HG03060 (cell line): ENCODE results near the gene KRR1.
A peak's percentile ranks its signal among the peaks of the same experiment; 100 is the strongest.
"Not testable (repeated sequence)": the region's sequence is repeated elsewhere in the genome, so short reads cannot be mapped to it uniquely, and the experiment has no call there.

Experiments used
- ATAC-seq: cut with Tn5 transposase; IDR thresholded peaks from one replicate; pipeline ENCODE4 v1.9.1; 2021; ENCODE audit warnings: low read depth, moderate number of reproducible peaks; ENCODE audit not compliant: unreplicated experiment

Gene KRR1

DNA sequence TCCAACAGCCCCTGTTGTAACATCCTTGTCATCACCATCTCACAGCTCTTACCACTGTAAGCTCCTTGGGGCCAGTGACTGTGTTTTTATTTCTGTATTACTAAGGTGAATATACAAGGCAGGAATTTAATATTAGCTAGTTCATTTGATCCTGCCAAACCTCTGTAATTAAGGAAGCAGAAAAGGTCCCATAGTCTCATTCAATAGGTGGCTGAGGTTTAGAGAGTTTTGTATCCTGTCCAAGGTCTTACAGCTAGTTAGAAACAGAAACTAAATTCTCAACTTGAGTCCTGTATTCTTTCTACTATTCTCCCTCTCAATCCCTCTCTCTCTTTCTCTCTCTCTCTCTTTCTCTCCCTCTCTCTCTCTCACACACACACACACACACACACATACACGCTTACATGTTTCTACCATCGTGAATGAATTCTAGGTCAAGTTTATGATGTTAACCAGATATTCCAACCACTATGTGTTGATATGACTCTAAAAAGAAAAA is 31.4 kb downstream of the KRR1 start:
- no peak for ATAC-seq

DNA sequence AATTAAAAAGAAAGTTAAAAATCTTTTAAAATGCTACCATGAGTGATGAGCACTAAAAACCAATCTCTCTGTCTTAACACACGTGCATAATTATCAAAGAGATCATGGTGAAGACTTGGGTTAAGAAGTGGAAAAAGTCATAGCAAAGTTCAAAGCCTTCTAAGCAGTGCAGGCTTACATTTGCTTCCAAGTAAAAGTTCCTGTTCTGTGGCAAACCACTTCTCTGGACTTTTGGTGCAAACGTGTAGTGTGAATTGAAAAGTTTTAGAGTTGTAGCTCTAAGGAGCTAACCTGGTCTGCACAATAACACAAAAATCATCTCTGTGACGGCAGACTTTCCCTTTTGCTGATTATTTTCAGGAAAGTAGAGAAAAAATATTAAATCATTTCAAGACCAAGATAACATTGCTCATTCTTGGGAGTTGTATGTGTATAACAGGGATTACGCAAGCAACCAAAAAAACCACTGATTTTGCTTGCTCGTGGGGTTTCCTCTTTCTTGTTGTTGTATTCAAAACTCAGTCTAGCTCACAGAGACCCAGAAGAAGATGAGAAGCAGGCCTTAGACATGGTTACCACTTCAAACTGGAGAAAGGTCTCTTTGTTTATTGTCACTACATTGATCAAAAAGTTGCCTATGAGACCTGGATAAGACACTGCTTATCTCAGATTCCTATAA is 33.2 kb downstream of the KRR1 start:
- ATAC-seq = peak; percentile 21

DNA sequence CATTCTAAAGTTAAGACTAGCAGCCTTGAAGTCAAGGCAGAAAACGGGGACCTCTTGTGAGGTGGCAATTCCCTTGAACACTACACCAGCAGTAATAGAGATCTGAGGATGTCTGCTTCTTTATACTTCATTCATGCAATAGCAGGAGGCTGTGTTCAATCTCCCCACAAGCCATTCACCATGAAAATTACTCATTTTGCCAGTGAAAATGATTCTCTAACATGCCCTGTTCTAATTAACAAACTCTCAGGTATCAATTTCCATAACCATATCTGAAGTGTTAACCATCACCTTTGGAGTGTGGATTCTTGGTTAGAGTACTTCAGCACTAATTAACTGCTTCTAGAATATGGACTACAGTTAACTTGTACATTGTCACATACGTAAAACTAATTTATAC is 34.3 kb downstream of the KRR1 start:
- no peak for ATAC-seq

DNA sequence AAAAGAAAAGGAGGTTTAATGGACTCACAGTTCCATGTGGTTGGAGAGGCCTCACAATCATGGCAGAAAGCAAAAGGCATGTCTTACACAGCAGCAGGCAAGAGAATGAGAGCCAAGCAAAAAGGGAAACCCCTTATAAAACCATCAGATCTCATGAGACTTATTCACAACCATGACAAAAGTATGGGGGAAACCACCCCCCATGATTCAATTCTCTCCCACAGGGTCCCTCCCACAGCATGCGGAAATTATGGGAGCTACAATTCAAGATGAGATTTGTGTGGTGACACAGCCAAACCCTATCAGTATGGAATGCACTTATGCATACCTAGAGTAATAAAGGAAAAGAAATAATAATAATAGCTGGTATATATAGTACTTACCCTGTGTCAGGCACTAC is 35.3 kb downstream of the KRR1 start:
- ATAC-seq = no peak

DNA sequence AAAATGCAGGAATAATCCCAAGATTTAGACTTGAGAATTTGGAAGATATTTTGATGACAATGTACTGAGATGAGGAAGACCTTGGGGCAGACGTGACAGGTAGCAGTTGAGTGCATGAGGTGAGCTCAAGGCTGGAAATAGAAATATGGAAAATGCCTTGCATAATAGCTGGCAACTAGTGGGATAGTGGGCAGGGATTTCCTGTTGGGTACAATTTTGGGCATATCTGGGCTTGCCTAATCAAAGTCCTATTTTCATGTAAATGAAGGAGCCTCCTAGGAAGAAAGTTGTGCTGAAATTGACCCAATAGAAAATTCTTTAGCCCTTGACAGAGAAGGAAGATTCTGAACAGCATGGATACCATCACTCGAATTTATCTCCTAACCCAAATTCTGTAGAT is 37.3 kb downstream of the KRR1 start:
- ATAC-seq = no peak

DNA sequence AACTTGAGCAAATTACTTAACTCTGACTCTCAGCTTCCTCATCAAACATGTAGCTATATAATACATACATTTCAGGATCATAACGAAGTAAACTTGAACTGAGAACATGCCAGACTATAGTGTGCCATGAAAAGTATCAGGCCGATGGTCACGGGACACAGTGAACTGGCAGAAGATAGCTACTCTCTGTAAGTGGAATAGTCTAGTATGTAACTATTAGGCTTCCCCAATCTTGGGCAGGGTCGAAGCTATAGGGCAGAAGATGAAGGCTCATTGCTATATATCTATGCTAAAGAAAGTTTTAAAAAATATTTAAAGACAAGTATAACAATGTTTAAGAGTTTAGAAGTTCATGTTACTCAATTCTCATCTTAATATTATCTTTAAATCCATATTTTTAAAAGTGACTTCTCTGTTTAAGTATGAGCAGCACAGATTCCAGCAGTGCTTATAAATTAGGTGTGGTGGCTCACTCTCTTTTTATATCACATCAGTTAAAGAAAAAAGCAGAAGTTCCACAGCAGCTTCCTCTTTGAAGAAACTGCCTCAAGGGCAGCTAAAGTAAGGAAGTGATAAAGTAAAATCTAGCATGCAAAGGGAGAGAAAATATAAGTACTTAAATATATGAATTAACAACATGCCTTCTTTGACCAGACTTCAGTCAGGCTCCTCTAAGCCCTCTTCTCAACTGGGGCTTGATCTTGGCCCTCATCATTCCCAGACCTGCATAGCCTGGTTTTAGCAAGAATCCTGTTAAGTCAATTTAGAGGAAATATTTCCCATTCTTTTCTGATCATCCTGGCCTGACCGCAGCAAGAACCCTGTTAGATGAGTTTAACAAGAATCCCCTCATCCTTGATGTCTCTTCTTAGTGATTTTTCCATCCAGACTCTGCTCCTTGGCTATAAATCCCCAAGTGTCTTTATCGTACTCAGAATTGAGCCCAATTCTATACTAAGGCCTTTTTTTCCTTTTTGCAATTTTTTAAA is 39.2 kb downstream of the KRR1 start:
- no peak for ATAC-seq

DNA sequence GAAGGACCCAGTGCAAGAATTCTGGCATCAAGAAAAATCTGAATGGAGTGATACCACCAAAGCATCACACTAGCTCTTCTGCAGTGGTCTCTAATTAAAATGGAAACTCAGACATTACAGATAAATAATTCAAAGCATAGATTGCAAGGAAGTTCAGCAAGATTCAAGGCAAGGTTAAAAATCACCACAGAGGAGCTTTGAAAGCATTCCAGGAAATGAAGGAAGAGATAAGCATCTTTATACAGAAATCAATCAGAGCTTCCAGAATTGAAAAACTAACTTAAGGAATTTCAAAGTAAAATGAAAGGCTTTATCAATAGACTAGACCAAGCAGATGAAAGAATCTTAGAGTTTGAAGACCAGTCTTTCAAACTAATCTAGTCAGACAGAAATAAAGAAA is 51.2 kb downstream of the KRR1 start:
- no peak for ATAC-seq

DNA sequence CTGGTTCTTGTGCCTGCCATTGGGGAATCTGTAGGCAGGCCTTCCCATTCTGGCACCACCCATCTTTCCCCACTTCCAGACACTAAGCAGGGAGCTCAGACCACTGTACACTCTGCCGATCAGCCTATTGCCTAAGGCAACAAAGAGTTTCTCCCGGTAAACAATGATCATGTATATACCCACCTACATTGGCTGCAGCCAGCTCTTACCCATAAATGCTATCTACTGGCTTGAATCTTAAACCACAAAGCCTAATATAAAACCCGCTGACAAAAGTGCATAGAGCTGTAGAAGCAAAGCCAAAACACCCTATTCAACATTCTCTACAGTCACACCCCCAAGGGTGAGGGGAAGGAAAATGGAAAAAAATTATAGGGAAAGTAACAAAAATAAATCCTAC is 51.7 kb downstream of the KRR1 start:
- ATAC-seq = no peak

DNA sequence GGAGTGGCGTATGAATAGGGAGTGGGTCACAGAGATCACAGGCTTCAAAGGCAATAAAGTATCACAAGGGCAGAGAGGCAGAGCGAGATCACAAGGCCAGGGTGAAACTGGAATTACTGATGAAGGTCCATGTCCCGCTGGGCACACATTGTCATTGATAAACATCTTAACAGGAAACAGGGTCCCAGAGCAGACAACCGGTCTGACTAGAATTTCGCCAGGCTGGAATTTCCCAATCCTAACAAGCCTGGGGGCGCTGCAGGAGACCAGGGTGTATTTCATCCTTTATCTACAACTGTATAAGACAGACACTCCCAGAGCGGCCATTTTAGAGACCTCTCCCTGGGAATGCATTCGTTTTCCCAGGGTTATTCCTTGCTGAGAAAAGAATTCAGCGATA is 53.5 kb downstream of the KRR1 start:
- not testable (repeated sequence) for ATAC-seq

DNA sequence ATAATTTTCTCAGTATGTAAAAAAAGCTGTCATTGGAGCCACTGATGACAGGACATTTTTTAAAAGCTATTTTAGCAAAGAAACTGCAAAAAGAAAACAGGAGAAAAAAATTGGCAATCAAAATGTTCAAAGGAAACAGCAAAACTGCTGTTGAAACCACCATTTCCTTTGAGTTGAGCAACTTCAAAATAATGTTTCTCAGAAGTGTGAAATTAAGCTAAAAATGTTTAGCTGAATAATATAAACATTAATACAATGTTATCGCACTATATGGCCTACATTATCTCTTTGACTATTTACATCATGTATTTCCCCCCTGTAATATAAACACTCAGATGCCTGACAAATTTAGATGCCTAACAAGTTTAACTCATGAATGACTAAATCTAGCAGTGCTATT is 54.2 kb downstream of the KRR1 start:
- ATAC-seq = no peak

DNA sequence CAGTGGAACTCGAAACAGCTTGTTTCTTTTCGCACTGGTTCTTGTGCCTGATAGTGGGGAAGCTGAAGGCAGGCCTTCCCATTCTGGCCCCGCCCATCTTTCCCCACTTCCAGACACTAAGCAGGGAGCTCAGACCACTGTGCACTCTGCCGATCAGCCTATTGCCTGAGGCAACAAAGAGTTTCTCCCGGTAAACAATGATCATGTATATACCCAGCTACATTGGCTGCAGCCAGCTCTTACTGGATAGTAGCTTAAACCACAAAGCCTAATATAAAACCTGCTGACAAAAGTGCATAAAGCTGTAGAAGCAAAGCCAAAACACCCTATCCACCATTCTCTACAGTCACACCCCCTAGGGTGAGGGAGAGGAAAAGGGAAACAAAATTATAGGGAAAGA is 55.6 kb downstream of the KRR1 start:
- ATAC-seq = no peak

DNA sequence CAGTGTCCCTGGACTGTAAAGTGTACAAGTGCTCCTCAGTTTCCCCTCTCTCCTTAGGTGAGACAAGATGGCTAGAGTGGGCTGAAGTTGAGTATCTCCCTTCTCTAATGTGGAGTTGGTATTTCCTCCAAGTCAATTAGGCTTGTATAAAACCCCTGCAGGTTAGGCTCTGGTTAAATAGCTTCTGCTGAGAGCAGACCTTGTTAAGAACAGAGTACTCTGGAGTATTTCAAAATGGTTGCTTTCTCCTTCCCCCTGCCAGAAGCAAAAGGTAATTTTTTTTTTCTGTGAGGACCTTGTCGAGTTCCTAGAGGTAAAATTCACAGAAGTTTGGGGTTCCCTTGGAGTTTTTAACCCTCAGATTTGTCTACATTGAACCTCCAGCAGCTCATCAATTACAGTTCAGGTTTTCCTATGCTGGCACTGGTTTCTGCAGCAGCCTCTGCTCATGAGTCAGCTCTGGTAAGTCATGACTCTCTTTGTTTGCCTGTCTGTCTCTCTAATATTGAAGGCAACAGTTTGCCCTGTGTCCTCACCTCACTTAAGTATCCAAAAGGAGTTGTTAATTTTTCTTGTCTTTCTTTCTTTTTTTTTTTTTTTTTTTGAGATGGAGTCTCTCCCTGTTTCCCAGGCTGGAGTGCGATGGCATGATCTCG is 58.6 kb downstream of the KRR1 start:
- no peak for ATAC-seq

DNA sequence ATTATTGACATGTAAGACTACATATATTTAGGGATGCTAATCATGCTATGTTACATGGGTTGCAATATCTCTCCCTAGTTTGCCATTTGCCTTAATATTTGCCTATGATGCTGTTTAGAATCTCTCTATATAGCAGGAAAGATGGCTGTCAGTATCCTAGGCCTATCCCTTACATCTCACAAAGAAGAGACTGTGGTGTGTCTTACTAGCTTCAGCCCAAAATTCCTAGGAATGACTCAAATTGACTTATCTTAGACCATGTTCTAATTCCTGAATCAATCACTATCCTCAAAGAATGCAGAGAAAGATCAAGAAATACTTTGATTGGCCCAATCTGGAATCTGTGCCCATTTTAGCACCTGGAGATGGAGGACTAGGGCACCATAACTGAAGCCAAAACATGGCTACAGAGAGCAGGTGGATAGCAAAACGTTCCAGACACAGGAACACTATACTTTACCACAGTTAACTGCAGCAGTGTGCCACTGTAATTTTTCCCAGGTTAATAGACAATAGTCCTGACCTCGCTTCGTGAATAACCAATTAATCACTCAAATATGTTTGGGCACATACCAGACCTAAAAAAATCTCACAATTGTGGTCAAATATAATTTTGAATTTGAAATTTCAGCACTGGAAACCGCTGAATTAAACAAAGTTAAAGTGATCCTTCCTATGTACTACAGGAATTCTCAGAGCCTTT is 63.6 kb downstream of the KRR1 start:
- ATAC-seq = no peak

DNA sequence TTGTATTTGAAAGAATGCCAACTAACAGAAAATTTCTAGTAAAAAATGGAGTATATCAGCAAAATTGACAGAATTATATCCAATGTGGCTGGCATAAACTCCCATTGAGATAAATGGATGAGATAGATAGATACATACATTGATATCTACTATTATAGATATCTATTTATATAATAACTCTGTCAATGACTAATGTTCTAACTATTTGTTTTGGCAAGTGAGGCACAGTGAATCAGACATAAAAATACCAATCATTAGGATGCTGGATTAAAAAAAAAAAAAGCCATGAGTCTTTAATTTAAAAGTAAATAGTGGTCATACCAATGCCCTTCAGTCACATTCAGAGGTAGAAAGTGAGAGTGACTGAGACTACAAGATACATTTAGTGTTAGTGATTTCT is 64.6 kb downstream of the KRR1 start:
- ATAC-seq = no peak

DNA sequence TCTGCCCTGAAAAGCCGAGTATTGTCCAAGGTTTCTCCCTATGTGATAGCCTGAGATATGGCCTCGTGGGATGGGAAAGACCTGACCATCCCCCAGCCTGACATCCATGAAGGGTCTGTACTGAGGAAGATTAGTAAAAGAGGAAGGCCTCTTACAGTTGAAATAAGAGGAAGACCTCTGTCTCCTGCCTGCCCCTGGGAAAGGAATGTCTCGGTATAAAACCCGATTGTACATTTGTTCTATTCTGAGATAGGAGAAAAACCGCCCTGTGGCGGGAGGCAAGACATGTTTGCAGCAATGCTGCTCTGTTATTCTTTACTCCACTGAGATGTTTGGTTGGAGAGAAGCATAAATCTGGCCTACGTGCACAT is 66.3 kb downstream of the KRR1 start:
- ATAC-seq = not testable (repeated sequence)

DNA sequence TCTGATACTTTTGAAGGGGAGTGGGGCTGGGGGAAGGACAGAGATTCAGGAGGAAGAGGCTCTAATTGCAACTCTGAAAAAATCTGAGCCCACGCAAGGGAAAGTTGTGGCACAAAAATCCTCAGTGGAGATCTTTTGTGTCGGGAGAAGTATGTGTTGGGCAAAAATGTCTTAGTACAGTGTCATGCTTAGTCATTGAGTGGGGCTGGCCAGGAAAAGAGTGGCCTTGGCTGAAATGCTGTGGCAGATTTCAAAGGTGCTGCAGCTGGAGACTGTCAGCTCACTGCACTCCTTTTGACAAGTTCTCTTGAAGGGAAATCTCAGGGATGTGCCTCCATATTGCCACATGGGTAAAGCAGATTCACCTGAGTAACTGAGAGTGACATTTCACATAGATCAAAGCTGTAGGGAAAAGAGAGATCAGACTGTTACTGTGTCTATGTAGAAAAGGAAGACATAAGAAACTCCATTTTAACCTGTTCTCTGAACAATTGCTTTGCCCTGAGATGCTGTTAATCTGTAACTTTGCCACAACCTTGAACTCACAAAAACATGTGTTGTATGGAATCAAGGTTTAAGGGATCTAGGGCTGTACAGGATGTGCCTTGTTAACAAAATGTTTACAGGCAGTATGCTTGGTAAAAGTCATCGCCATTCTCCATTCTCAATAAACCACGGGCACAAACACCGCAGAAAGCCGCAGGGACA is 66.8 kb downstream of the KRR1 start:
- no peak for ATAC-seq

DNA sequence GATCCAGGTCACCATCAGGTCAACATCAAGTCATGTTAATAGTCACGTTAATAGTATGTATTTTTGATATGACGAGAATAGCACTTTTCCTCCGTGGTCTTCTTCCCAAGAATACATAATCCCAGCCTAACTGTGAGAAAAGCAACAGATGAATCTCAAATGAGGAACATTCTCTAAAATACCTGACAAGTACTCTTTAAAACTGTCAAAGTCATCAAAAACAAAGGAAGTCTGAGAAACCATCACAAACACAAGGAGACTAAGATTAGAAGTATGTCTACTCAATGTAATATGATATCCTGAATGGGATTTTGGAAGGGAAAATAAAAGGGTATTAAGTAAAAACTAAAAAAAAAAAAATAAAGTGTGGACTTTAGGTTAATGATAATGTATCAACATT is 67.7 kb downstream of the KRR1 start:
- no peak for ATAC-seq

DNA sequence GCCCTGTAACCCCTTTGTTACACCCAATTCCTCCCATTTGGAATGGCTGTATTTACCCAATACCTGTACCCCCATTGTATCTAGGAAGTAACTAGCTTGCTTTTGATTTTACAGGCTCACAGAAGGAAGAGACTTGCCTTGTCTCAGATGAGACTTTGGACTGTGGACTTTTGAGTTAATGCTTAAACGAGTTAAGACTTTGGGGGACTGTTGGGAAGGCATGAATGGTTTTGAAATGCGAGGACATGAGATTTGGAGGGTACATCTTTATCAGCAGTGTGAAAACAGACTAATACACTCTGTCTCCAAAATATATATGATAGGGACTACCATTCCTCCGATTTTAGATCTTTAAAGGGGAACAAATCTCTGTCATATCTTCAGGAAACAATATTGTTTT is 69.0 kb downstream of the KRR1 start:
- ATAC-seq = not testable (repeated sequence)

DNA sequence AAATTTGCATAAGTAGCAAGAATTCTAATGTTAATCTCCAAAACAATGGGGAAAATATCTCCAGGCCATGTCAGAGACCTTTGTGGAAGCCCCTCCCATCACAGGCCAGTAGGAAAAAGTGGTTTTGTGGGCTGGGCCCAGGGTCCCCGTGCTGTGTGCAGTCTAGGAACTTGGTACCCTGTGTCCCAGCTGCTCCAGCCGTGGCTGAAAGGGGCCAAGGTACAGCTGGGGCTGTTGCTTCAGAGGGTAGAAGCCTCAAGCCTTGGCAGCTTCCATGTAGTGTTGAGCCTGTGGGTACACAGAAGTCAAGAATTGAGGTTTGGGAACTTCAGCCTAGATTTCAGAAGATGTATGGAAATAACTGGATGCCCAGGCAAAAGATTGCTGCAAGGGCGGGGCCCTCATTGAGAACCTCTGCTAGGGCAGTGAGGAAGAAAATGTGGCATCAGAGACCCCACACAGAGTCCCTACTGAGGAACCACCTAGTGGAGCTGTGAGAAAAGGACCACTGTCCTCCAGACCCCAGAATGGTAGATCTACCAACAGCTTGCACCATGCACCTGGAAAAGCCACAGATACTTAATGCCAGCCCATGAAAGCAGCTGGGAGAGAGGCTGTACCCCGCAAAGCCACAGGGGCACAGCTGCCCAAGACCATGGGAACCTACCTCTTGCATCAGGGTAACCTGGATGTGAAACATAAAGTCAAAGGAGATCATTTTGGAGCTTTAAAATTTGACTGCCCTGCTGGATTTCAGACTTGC is 69.5 kb downstream of the KRR1 start:
- ATAC-seq = not testable (repeated sequence)
